Breast epithelium (tissue), 3 donors: Measurements from ENCODE around the gene KLHL41.

Experiments
- CTCF ChIP-seq, 3 donors: fragments of 450-650 bp; IDR thresholded peaks; one replicate each; pipeline ENCODE4 v1.5.1; 2016 to 2017; ENCODE audit warnings: antibody characterized with exemption in 3 of 3, mild to moderate bottlenecking in 3 of 3, moderate library complexity in 3 of 3
- POLR2A ChIP-seq: fragments of 450-650 bp; IDR thresholded peaks from one replicate; pipeline ENCODE4 v1.6.1; 2016; ENCODE audit warnings: antibody characterized with exemption, mild to moderate bottlenecking, moderate library complexity
- POLR2AphosphoS5 ChIP-seq, 3 donors: sonication (generic); formaldehyde crosslinking; IDR thresholded peaks; one replicate each; pipeline ENCODE4 v1.6.1; 2017; ENCODE audit warnings: antibody characterized with exemption in 3 of 3

GRCh38 chr2:169469952-169470572, 39.4 kb upstream of the KLHL41 start:
- TF ChIP-seq CTCF (IDR thresholded peaks at IDR 0.05) (no peak), POLR2A (no peak), POLR2AphosphoS5 (IDR thresholded peaks at IDR 0.05) (no peak)
